ENCODE results near the gene SAMD13.

Gene SAMD13

DNA sequence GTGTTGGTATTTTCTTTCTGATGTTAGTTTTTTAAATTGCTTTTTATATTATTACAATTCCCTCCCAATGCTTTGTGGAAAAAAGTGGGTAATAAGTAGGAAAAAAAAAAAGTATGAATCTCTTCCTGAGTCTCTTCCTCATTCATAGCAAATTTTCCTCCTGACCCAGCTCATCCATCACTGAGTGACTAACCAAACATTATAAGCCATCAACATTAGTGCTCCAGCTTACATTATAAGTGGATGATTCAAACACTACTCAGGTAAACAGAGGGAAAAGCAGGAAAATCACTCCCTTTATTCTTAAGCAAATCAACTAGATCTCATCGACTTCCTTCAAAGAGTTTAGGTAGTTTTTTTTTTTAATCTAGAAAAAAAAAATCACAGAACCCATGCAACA lies 15.4 kb upstream of the SAMD13 start:
- DNase-seq: no peak

DNA sequence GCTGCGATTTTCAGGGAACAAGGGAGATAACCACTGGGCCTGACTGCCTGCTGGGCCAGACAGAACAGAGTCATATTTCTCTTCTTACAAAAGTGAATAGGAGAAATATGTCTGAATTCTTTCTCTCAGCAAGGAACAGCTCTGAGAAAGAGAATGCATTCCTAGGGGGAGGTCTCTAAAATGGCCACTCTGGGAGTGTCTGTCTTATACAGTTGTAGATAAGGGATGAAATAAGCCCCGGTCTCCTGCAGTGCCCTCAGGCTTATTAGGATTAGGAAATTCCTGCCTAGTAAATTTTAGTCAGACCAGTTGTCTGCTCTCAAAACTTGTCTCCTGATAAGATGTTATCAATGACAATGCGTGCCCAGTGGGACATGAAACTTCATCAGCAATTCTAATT lies 14.1 kb upstream of the SAMD13 start:
- peak; percentile 64 for DNase-seq

DNA sequence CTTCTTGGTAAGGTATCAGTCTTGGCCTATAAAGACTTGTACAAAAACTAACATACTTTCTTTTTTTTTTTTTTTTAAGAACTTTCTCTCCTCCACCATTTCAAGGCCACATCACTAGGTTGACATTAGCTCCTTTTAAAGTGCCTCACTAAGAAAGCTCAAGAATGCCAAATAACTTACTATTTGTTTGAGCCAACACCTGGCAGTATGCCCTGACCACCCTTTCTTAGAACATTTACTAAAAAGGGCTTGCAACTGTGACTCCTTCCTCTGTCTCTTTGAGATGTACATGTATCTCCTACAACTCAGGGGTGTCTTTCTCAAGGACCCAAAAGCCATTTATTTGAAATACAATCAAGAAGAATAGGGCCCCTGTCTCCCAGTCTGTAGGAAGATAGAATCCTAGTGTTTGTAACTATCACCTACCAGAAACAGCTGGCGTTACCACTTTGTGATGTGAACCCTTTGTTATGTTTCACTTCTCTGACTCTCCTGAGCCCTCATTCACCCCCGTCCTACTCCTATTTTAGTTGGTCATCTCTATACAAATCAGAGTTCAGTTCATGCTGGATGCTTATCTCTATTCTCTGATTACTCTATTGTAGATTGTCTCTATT lies 12.2 kb upstream of the SAMD13 start:
- no peak for DNase-seq

DNA sequence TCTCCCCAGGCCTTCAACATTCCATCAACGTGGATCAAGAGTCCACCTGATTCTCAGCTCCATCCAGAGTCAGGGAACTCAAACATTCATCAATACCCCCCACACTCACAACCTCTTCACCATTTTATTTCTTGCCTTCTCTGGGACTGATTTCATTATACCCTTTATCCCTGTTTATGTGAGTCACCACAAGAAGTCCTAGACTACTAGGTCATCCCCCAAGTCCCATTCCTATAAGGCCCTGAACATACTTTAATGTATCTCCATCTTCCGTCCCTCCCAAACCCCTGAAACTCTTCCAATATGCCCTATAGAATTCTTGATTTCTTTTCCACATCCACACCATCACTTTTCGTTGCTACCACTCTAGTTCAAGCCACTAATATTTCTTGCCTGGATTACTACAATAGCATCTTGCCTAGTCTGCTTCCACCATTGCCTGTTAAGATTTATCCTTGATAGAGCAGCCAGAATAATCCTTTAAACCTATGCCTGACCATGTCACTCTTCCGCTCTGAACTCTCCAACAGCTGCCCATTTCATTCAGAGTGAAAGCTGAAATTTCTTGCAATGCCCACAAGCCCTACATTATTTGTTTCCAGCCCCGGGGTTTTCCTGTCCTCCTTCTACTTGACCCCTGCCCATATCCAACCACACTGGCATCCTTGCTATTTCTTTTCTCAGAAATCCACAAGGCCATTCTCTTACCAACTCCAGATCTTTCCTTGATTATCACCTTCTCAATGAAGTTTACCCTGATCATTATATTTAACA lies 9.4 kb upstream of the SAMD13 start:
- no peak for DNase-seq

DNA sequence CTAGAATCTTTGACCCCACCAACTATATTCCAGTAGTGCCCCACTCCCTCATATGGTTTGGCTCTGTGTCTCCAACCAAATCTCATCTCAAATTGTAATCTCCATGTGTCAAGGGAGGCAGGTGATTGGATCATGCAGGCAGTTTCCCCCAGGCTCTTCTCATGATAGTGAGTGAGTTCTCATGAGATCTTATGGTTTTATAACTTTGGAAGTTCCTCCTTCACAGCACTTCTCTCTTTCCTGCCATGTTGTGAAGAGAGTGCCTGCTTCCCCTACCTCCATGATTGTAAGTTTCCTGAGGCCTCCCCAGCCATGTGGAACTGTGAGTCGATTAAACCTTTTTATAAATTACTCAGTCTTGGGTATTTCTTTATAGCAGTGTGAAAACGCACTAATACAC lies 7.7 kb upstream of the SAMD13 start:
- no peak for DNase-seq

DNA sequence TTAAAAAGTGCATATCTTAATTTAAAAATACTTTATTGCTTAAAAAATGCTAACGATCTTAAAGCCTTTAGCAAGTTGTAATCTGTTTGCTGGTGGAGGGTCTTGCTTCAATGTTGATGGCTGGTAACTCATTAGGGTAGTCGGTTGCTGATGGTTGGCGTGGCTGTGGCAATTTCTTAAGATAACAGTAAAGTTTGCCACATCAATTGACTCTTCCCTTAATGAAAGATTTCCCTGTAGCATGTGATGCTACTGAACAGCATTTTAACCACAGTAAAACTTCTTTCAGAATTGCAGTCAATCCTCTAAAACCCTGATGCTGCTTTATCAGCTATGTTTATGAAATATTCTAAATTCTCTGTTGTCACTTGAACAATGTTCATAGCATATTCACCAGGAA lies 6.8 kb upstream of the SAMD13 start:
- DNase-seq: no peak

DNA sequence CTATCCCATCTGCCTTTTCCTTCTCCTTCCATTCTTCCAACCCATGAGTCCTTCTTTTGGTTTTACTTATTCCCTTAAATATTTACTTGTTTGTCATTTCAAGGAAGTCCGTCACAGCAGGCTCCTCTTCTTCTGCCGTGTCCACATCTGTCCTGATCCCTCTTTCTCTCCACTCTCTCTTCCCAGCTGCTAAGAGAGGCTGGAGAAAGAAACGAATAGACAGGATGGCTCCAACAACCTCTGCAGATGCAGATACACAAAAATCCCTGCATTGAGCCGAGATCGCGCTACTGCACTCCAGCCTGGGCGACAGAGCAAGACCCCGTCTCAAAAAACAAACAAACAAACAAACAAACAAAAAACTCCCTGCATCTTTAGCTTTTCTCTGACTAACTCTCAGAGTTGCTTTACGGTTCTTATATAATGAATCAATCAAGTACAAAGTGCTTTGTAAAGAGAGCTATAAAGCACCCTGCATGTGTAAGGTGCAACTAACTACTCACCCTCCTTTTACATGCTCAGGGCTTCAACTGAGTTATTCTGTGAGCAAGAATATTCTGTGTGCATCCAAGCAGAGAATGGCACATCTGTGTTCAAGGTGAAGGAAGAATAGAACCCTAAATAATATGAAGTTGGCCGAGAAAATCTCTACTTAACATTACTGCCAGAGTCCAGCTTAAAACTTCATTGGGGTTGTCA lies 3.8 kb upstream of the SAMD13 start:
- no peak for DNase-seq

DNA sequence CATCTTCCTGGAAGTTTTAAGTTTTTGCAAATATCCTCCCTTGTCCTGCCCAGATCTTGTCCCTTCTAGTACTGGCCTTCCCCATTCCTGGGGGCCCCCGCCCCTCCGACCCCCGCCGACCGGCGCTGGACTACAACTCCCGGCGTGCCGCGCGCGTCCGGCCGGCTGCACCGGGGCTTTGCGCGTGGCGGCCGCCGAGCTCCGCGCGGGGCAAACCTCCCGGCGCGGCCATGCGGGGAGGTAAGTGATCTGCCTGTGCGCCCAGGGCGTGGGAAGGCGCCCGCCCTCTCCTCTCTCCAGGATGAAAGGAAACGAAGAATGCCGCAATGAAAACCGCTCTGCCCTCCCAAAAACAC lies 3.2 kb upstream of the SAMD13 start:
- DNase-seq: peak; percentile 81

DNA sequence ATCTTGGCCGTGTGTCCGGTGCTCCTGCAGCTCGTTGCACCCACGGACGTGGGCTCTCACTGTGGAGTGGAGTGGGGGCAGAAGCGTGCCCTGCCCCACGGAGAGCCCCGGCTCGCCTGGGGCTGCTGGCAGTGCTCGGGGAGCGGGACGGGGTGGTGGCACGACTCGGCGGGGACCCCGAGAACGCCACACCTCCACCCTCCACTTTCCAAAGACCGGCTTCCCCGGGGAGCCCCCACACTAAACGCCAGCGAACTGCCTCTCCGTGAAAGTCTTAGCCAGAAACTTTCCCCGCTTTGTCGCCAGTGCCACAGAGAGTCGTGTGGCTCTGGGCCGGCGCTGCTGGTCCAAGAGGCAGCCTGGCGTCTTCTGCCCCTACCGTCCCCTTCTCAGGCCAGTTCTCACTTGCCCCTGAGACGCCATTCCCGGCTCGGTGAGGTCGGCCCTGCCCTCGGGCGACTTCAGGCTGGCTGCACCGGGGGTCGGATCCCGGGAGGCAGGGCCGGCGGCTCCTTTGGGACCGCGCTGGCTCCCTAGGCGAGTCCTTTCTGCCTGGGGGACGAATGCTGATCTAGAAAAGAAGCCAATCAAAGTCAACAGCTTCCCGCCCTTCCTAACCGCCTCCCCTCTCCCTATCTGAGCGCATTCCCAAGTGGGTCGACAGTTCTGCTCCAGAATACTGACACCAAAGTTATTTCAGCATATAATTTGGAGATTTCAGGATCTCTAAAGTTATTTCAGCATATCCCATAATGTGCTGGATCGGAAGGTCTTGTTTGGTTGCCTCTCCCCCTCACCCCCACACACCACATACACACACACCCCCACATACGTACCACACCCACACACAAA lies 2.6 kb upstream of the SAMD13 start:
- DNase-seq: peak; percentile 88

DNA sequence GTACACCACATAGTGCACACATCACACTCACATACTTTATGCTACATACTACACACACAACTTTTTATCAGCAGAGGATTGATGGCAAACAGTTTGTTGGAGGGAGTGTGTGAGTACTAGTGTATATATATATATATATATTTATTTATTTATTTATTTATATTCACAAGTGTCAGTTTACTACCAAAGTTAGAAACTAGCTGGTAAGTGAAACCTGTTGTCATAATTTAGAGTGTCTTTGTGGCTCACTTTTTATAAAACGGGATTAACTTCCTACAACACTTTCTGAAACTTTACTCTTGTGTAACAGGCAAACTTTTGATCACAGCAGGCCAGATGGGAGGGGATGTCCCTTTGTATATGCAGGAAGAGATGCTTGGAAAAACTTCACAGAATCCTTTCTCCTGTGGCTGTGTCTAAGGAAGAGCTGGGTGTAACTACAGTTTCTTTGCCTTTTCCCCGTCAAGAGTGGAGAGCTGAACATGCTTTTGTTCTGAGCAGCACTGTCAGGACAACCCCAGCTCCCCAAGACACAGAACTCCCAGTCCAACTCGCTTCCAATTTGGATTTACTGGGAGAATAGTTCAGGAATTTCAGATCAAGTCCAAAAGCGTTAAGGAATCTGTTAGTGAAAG lies 1.9 kb upstream of the SAMD13 start:
- no peak for DNase-seq

DNA sequence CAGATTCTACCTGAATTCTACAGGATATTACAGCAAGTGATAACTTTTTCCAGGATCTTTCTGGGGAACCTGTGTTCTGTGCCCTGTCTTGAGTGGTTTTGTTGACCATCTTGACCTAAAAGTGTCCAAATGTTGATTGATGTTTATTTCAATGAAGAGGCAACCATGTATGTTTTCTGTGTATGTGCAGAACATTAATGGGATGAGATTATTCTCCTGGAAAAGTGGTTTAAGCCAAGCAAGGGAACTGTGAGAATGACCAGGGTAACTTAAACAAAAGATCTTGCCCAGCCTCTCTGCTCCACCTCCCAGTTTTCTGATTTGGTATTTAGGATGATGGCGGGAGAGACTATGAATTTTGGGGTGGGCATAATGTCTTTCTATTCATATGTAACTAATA lies 1.0 kb upstream of the SAMD13 start:
- no peak for DNase-seq

DNA sequence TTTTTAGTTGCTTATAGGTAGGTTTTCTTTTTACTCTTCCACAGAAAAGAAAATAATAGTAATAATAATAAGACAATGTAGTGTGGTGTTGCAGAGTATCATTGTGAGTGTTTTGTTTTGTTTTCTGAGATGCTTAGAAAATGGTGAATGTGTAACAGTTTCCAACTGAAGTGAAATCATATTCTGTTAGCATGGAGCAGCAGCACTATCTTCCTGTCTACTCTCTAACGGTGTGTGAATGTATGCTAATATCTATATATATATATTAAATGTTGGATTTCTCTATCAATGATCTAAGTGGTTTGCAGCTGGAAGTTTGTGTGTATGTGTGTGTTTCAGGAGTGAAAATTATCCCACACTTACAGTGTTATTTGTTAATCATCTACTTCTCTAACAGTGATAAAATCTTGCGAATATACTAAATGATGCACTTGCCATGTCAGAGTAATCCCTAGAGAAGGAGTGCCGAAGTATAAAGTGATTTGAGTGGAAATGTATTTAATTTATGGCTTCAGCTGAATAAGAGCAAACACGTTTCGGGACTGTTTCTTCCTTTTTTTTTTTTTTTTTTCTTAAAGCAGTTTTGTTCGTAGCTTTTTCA lies 377 bp downstream of the SAMD13 start:
- peak; percentile 68 for DNase-seq

DNA sequence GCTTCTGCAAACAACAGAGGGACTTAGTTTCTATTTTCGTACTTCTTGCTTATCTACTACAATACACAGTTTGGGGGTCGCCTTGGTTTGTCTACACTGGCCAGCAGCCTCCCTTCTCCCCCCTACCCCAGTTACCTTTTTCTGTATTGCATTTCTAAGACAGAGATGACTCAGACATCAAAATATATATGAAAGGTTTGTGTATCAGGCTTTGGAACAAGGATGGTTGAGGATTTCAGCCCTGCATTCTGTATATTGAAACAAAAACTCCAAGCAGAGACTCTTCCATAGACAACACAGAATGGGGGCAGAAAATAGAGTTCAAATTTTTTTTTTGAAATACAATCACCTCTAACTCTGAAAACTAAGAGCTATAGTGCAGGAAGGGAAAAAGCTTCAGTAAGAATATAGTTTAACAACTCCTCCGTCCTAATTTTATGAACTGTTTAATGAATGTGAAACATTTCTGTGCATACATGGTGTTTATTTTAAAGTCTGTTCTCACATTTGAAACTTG lies 1.9 kb downstream of the SAMD13 start:
- peak; percentile 87 for DNase-seq

DNA sequence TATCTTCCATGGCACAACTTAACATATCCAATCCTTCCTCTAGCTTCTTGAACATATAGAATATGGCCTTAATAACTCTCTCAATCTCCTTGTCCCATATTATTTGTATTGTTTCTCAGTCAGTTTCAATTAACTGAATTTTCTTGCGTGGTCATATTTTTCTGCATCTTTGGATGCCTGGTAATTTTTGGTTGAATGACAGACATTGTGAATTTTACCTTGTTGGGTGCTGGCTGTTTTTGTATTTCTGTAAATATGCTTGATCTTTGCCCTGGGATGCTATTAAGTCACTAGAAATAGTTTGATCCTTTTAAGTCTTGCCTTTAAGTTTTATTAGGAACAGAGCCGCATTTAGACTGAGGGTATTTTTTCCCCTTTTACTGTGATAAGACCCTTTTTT lies 5.9 kb downstream of the SAMD13 start:
- no peak for DNase-seq

DNA sequence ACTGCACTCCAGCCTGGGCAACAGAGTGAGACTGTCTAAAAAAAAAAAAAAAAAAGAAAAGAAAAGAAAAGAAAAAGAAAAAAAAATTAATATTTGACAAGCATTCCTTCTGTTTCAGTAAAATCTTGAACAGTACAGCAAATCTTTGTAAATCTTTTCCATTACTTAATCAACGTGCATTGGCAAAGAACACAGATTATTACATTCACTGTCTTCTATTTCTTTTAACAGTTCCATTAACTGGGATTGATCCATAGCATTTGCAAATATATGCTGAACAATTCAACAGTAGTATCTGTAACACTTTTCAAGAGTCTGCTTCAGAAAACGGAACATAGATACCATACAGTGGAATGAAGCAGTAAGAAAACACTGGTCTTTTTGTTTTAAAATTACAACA lies 9.8 kb downstream of the SAMD13 start:
- no peak for DNase-seq

DNA sequence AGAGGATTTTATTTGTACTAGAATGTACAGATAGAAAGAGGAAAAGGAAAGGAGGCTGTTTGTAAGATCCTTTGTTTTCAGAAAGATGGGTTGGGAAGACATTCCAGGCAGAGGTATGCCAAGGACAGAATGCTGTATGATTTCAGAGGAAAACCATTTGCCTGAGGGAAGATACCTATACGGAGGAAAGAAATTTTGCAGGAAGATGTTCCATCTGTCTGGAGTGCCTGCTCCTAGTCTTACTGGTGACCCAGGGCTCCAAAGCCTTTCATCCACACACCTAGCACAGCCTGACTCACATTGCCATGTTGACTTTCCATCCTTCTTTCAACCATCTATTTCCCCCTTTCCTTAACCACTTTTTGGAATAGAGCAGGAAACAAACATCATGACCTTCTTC lies 18.2 kb downstream of the SAMD13 start:
- DNase-seq: no peak

DNA sequence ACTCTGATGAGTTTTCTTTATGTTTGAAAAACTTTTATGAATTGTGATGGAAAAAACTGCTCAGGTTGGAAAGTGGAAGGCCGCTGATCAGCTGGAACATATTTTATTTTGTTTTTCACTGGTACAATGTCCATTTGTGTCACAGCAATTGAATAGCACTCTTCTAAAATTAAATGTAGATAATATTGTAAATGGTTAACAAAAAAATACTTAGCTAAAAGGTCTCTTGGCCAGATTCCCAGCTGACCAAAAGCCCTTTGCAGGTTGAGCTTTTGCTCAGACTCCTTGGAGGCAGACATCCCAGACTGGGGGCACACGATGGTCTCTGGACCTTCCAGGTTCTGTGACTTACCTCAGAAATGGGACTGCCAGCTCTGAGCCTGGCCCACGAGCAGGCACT lies 26.3 kb downstream of the SAMD13 start:
- no peak for DNase-seq

DNA sequence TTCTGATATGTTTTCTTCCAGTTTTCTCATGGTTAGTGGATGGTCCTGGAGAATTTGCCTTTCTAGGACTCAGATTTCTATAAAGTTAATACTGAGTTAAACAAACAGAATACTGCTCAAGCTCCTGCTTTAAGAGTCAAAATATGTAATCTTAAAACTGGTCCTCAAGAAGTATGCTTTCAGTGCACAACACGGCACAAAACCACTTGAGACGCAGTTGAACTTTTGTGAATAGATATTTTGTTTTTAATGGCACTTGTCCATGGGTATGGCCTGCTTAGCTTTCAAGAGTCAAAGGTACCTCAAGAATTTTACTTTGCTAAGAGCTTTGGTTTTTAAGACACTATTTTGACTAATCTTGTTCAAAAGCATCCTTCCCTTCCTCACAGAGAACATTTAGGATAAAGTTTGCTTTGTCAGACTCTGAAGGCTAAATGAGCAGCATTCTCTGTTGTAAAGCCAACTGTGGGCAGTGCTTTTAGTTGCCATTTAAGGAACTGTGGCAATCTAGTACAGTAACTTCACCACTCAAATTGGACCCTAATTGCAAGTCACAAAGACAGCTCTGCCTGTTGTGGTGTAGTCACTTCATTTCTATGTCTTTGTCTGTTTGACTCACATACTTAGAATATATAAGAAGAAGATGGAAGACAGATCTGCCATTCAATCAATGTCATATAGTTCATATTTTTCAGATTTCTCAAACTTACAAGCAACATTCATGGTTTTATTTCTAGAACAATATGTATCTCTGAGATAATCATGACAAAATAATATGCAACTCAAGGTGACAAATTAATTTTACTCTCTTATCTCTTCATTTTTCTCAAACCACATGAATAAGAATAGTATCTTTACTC lies 28.8 kb downstream of the SAMD13 start:
- no peak for DNase-seq

DNA sequence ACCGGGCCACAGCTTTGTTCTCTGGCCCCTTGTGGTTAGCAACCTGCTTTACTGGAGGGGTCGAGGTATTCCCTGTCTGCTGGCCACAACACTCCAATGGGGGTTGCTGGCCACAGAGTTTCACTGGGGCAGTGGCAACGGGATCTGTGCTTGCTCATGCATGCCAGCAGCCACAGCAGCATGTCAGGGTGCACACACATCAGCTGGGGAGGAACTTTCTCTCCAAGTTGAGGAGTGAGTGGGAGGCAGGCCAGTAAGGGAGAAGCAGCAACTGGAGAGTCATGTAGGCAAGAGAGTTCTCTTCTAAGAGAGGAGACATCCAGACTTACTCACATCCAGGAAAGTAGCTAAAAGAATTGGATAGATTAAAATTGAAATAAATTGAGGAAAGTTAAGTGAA lies 38.0 kb downstream of the SAMD13 start:
- no peak for DNase-seq

DNA sequence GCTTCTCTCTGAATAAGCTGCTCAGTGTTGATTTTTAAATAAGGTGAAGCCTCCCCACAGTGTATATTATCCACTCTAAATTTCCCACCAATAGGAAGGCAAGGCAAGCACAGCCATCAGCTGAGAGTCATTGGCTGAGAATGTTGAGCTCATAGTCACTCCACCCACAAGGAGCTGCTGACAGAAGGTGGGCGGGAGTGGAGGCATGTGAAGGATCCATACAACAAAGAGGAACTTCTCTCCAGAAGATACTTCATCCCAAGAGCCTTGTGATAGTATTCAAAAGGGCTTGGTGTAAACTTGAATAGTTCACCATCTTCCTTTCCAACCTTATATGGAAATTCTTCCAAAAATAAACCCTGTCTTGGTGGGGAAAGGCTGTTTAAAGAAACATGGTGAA lies 42.8 kb downstream of the SAMD13 start:
- peak; percentile 63 for DNase-seq

DNA sequence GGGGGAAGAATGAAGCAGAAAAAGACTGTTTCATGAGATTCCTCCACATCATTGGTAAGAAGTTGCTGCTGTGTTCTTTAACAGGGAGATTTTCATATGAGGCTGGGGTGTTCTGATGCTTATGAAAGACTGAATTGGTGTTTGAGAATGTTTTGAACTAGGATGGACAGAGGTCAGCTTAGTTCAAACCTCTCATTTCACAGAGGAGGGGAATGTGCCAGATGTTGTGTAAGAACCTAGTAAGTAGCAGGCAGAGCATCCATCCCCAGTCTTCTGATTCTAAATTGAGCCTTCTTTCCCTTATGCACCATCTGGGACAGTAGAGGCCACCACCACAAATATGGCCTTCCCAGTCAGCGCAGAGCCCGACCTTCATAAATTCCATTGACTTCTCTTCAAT lies 43.7 kb downstream of the SAMD13 start:
- DNase-seq: no peak
